ENCODE data around the gene COL5A1. TPM values are rescaled to one million over a fixed set of nuclear protein-coding genes. Genes with fewer than 3 reads are reported as not detected.
A peak's percentile ranks its signal among the peaks of the same experiment; 100 is the strongest.

COL5A1 gene
- total RNA-seq, 1 donor = 295 TPM

- DNase-seq (ENCODE audit: low read depth) = peak; percentile 48
- H3K4me3 ChIP-seq (ENCODE audit: low read depth, low read length) = no peak overlapping the region
- peak; percentile 59 for TF ChIP-seq CTCF (IDR thresholded peaks at IDR 0.05; ENCODE audit: insufficient read depth, low read depth, low read length)
Measured at GRCh38 chr9:134778841-134779411, 137.3 kb downstream of the COL5A1 start.

- H3K4me3 ChIP-seq (ENCODE audit: low read depth, low read length) = no peak overlapping the region
- no peak for DNase-seq (ENCODE audit: low read depth)
- no peak for TF ChIP-seq CTCF (IDR thresholded peaks at IDR 0.05; ENCODE audit: insufficient read depth, low read depth, low read length)
Measured at GRCh38 chr9:134779640-134780039, 138.0 kb downstream of the COL5A1 start.

GRCh38 chr9:134781591-134782302, 140.1 kb downstream of the COL5A1 start:
- no peak overlapping the region for H3K4me3 ChIP-seq (ENCODE audit: low read depth, low read length)
- DNase-seq (ENCODE audit: low read depth) = no peak
- TF ChIP-seq CTCF (IDR thresholded peaks at IDR 0.05; ENCODE audit: insufficient read depth, low read depth, low read length) = peak; percentile 28

- DNase-seq (ENCODE audit: low read depth) = no peak
- TF ChIP-seq CTCF (IDR thresholded peaks at IDR 0.05; ENCODE audit: insufficient read depth, low read depth, low read length) = no peak
- H3K4me3 ChIP-seq (ENCODE audit: low read depth, low read length) = no peak overlapping the region
Measured at GRCh38 chr9:134782921-134783698, 141.5 kb downstream of the COL5A1 start.

GRCh38 chr9:134783699-134784039, 142.1 kb downstream of the COL5A1 start:
- H3K4me3 ChIP-seq (ENCODE audit: low read depth, low read length) = no peak overlapping the region
- no peak for TF ChIP-seq CTCF (IDR thresholded peaks at IDR 0.05; ENCODE audit: insufficient read depth, low read depth, low read length)
- DNase-seq (ENCODE audit: low read depth) = peak; percentile 36

- TF ChIP-seq CTCF (IDR thresholded peaks at IDR 0.05; ENCODE audit: insufficient read depth, low read depth, low read length) = no peak
- no peak overlapping the region for H3K4me3 ChIP-seq (ENCODE audit: low read depth, low read length)
- DNase-seq (ENCODE audit: low read depth) = no peak
Measured at GRCh38 chr9:134784577-134785305, 143.1 kb downstream of the COL5A1 start.

All from fibroblast of villous mesenchyme (primary cell).